ENCODE data around the gene NECTIN4.

Gene NECTIN4

GRCh38 chr1:161051219-161051618, 38.1 kb downstream of the NECTIN4 start:
- Histone ChIP-seq H3K36me3 (ENCODE audit: insufficient read depth, low read length) (no peaks in the 10 kb centered on the region), H3K4me1 (ENCODE audit: insufficient read depth, low read length) (peaks cover 5% of the 10 kb centered on the region), H3K27me3 (ENCODE audit: insufficient read depth, low read length) (no peaks in the 10 kb centered on the region), H3K9me3 (ENCODE audit: low read length) (peaks cover 14% of the 10 kb centered on the region), H3K4me3 (ENCODE audit: low read length) (no peak overlapping the region), H2AFZ (ENCODE audit: low read depth, low read length) (no peak overlapping the region)

DNA sequence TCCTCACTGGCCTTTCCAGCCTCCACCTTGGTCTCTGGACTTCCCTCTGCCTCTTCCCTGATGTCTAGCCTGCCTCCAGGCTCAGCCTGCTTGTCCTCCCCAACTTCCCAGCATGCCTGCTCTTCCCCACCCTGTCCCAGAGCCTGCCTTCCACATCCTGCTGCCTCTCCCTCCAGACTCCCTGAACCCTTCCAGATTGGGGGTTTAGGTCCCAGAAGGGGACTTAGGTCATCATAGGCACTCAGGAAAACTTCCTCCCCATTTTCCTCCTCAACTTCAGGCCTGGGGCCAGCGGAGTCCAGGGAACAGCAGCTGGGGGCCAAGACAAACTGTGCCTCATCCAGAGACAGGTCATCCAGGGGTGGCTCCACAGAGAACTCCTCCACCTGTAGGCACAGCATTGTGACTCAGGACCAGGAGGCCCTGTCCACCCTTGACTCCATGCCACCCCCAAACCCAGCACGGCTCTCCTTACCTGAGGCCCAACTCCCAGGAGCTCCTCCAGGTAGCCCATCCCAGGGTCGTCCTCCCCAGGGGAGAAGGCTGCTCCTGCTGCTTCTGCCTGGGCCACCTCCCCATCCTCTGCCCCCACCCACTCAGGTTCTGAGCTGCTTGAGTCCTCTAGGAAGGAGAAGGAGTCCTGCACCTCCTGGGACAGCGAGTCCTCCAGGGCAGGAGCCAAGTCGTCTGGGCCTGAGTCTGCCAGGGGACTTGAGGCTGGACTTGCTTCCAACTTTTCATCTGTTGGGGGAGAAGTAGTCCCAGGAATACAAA, 40.2 kb downstream of the NECTIN4 start:
- Histone ChIP-seq H3K4me1 (ENCODE audit: insufficient read depth, low read length) (peaks cover 13% of the 10 kb centered on the region), H3K9me3 (ENCODE audit: low read length) (peaks cover 14% of the 10 kb centered on the region), H2AFZ (ENCODE audit: low read depth, low read length) (no peak overlapping the region), H3K4me3 (ENCODE audit: low read length) (no peak overlapping the region), H3K27me3 (ENCODE audit: insufficient read depth, low read length) (no peaks in the 10 kb centered on the region), H3K36me3 (ENCODE audit: insufficient read depth, low read length) (no peaks in the 10 kb centered on the region)

DNA sequence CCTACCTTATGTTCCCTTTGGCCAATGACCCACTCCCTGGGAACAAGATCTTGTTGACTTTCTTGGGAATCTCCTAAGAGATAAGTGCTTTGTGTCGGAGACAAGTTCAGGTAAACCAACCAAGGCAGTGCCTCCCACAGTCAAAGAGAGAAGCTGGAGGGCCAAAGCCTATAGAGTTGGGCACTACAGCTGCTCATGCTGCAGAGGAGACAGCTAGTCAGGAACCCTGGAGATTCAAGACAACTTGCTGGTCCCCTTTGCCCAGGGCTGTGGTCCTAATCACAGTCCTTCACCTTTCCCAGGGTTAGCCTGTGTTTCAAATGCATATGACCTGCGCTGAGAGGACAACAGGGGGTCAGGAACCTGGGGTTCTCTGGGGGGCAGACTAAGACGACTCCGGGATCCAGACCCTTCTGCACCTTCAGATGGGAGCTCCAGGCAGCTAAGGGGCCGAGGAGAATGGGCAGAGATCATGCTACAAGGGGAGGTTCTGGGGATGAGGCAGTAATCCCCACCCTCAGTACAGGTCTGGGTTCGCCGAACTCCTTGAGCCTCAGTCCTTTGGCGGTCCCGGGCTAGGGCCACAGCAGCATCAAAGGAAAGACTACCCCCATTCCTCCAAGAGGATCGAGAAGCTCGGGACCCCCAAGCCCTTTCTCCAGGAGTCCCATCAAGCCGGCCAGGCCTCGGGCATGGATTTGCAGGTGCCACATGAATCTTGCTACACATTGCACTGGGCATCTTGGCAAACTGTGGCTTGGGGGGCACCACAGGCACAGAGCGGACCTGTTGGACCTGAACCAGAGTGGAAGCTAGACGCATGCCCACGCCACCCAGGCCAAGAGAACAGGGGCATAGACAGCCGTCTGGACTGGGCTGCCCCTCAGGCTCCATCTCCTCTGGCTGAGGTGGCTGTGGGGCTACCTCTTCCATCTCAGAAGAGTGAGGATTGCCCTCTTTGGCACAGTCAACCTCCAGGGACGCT, 41.6 kb downstream of the NECTIN4 start:
- peaks cover 14% of the 10 kb centered on the region for H3K9me3 ChIP-seq (ENCODE audit: low read length)
- H3K4me1 ChIP-seq (ENCODE audit: insufficient read depth, low read length), result peaks cover 13% of the 10 kb centered on the region
- H2AFZ ChIP-seq (ENCODE audit: low read depth, low read length), result no peak overlapping the region
- peaks cover 6% of the 10 kb centered on the region for H3K36me3 ChIP-seq (ENCODE audit: insufficient read depth, low read length)
- H3K4me3 ChIP-seq (ENCODE audit: low read length), result no peak overlapping the region
- H3K27me3 ChIP-seq (ENCODE audit: insufficient read depth, low read length), result no peaks in the 10 kb centered on the region

- peak overlapping the region; percentile 76 for H3K4me3 ChIP-seq (ENCODE audit: low read length)
- H3K9me3 ChIP-seq (ENCODE audit: low read length), result peaks cover 14% of the 10 kb centered on the region
- peaks cover 13% of the 10 kb centered on the region for H3K4me1 ChIP-seq (ENCODE audit: insufficient read depth, low read length)
- H3K27me3 ChIP-seq (ENCODE audit: insufficient read depth, low read length), result no peaks in the 10 kb centered on the region
- peak overlapping the region; percentile 23 for H2AFZ ChIP-seq (ENCODE audit: low read depth, low read length)
- H3K36me3 ChIP-seq (ENCODE audit: insufficient read depth, low read length), result peaks cover 16% of the 10 kb centered on the region
These were observed 42.6 kb downstream of the NECTIN4 start for GRCh38 chr1:161046605-161047228.

DNA sequence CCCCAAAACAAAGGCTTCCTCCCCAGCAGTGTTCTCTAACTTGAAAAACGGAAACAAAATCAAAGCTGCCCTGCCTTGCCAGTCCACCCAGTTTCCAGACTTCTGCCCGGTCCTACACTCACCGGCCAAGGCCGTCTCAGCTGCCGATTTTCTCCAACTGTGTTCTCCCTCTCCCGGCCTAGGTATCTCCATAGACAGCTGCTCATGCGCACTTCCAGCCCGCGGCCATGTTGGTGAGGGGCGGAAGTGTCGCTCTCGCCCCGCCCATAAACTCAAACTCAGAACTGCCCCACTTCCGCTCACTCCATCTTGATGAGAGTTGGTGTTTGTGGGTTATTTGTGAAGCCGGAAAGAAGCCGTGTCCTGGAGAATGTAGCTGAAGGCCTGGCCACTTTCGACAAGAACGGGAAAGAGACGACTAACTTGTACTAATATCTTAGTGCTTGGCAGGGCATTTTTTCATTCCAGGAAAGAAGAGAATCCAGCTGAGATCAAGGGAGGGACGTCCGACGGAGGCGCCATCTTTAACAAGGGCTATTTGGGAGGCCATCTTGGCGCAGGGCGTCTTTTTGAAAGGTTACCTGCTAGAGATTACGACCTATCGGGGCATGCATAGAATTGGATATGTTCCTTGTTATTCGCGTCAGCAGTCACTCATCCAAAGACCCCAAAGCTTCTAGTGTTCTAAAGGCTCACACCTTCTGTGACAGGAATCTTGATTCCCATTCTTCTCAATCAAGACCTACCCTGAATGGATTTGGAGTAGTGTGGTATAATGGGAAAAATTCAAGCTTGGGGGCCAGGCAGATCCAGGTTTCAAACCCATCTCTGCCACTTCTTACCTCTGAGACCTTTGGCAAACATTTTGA, 43.4 kb downstream of the NECTIN4 start, which contains the start of gene USF1:
Gene USF1, minus strand, starts transcription at position 242 of the 869 bp plus-strand sequence. CDS start 2,702 bp downstream, outside the sequence.
- H3K9me3 ChIP-seq (ENCODE audit: low read length), result peaks cover 14% of the 10 kb centered on the region
- H2AFZ ChIP-seq (ENCODE audit: low read depth, low read length), result peak within 1 kb of the TSS; percentile 23
- peaks cover 13% of the 10 kb centered on the region for H3K4me1 ChIP-seq (ENCODE audit: insufficient read depth, low read length)
- peak within 1 kb of the TSS; percentile 76 for H3K4me3 ChIP-seq (ENCODE audit: low read length)
- peaks cover 24% of the 10 kb centered on the region for H3K36me3 ChIP-seq (ENCODE audit: insufficient read depth, low read length)
- H3K27me3 ChIP-seq (ENCODE audit: insufficient read depth, low read length), result no peaks in the 10 kb centered on the region

GRCh38 chr1:161044908-161045735, 44.2 kb downstream of the NECTIN4 start:
- H3K4me3 ChIP-seq (ENCODE audit: low read length), result peak overlapping the region; percentile 76
- no peaks in the 10 kb centered on the region for H3K27me3 ChIP-seq (ENCODE audit: insufficient read depth, low read length)
- peaks cover 13% of the 10 kb centered on the region for H3K4me1 ChIP-seq (ENCODE audit: insufficient read depth, low read length)
- peak overlapping the region; percentile 14 for H2AFZ ChIP-seq (ENCODE audit: low read depth, low read length)
- H3K9me3 ChIP-seq (ENCODE audit: low read length), result peaks cover 14% of the 10 kb centered on the region
- H3K36me3 ChIP-seq (ENCODE audit: insufficient read depth, low read length), result peaks cover 31% of the 10 kb centered on the region

DNA sequence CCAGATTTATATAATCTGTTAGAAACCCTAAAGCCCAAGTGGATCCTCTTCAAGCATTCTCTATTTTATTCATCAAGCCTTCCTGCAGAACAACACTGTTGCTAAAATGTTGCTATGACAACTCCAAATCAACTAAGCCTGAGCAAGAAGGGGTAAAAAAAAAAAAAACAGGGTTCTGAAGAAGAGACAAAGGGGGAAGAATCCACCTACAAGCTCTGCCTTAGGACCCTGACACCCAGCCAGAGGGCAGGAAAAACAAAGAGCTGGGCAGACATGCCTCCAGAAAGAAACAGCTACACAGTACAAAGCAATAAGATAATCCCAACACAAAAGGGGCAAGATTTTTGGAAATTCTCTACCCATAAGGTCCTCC, 44.8 kb downstream of the NECTIN4 start:
- H3K27me3 ChIP-seq (ENCODE audit: insufficient read depth, low read length), result no peaks in the 10 kb centered on the region
- H3K4me3 ChIP-seq (ENCODE audit: low read length), result peak overlapping the region; percentile 76
- peaks cover 14% of the 10 kb centered on the region for H3K9me3 ChIP-seq (ENCODE audit: low read length)
- peaks cover 13% of the 10 kb centered on the region for H3K4me1 ChIP-seq (ENCODE audit: insufficient read depth, low read length)
- peaks cover 37% of the 10 kb centered on the region for H3K36me3 ChIP-seq (ENCODE audit: insufficient read depth, low read length)
- no peak overlapping the region for H2AFZ ChIP-seq (ENCODE audit: low read depth, low read length)

GRCh38 chr1:161039546-161039945, 49.8 kb downstream of the NECTIN4 start:
- Histone ChIP-seq H3K27me3 (ENCODE audit: insufficient read depth, low read length) (no peaks in the 10 kb centered on the region), H3K9me3 (ENCODE audit: low read length) (no peaks in the 10 kb centered on the region), H2AFZ (ENCODE audit: low read depth, low read length) (no peak overlapping the region), H3K36me3 (ENCODE audit: insufficient read depth, low read length) (peaks cover 47% of the 10 kb centered on the region), H3K4me1 (ENCODE audit: insufficient read depth, low read length) (peaks cover 8% of the 10 kb centered on the region), H3K4me3 (ENCODE audit: low read length) (no peak overlapping the region)

- Histone ChIP-seq H3K4me1 (ENCODE audit: insufficient read depth, low read length) (peaks cover 4% of the 10 kb centered on the region), H3K36me3 (ENCODE audit: insufficient read depth, low read length) (peaks cover 47% of the 10 kb centered on the region), H3K9me3 (ENCODE audit: low read length) (no peaks in the 10 kb centered on the region), H2AFZ (ENCODE audit: low read depth, low read length) (no peak overlapping the region), H3K4me3 (ENCODE audit: low read length) (no peak overlapping the region), H3K27me3 (ENCODE audit: insufficient read depth, low read length) (no peaks in the 10 kb centered on the region)
These were observed 50.2 kb downstream of the NECTIN4 start for GRCh38 chr1:161039154-161039545.

GRCh38 chr1:161038523-161039153, 50.7 kb downstream of the NECTIN4 start, which contains the start of gene TSTD1:
TSS of gene TSTD1 (minus strand) at chr1:161038964. CDS start at chr1:161038889, 75 bp downstream.
- Histone ChIP-seq H3K4me3 (ENCODE audit: low read length) (no peak within 1 kb of the TSS), H3K36me3 (ENCODE audit: insufficient read depth, low read length) (peaks cover 47% of the 10 kb centered on the region), H3K9me3 (ENCODE audit: low read length) (no peaks in the 10 kb centered on the region), H3K4me1 (ENCODE audit: insufficient read depth, low read length) (peaks cover 3% of the 10 kb centered on the region), H3K27me3 (ENCODE audit: insufficient read depth, low read length) (no peaks in the 10 kb centered on the region), H2AFZ (ENCODE audit: low read depth, low read length) (no peak within 1 kb of the TSS)
